H1 (cell line): ENCODE measurements around the gene MAN2A1. TPM values are rescaled to one million over a fixed set of nuclear protein-coding genes. Genes with fewer than 3 reads are reported as not detected.

ENCODE experiments used
- CTCF ChIA-PET: fragments of 300-600 bp; sonication (Branson Sonifier 250); formaldehyde crosslinking; loops from one replicate; lab custom pipeline; 2021; ENCODE audit not compliant: partially characterized antibody; lab: Charles Lee
- POLR2A ChIA-PET: fragments of 300-600 bp; sonication (Branson Sonifier 250); formaldehyde crosslinking; loops from one replicate; lab custom pipeline; 2021; ENCODE audit warnings: inconsistent platforms; ENCODE audit not compliant: partially characterized antibody; lab: Charles Lee
- DNase-seq, 2 experiments: peaks; one replicate each; pipeline versions ENCODE4 v3.0.0 to v3.0.0-alpha.2; 2010 to 2022; ENCODE audit warnings: low spot score in 2 of 2, low read depth in 1 of 2, mixed read lengths in 1 of 2
- FAIRE-seq: peaks from 2 replicates; lab custom pipeline; 2011; peaks lifted over from hg19 to GRCh38; lab: Jason Lieb, UNC
- H2AFZ ChIP-seq: 2 replicates; pipeline ENCODE4 v1.8.1; 2012; ENCODE audit warnings: low read length, inconsistent platforms
- H2AK5ac ChIP-seq: 2 replicates; pipeline ENCODE4 v1.6.1; 2013; ENCODE audit warnings: low read depth, low read length
- H2BK120ac ChIP-seq: replicated peaks from 2 replicates; pipeline ENCODE3; 2013; ENCODE audit warnings: low read depth, low read length, inconsistent platforms
- H2BK12ac ChIP-seq: 2 replicates; pipeline ENCODE4 v1.6.1; 2013; ENCODE audit warnings: low read depth, low read length
- H2BK15ac ChIP-seq: 2 replicates; pipeline ENCODE4 v1.6.1; 2013; ENCODE audit warnings: low read length
- H2BK20ac ChIP-seq: 2 replicates; pipeline ENCODE4 v1.6.1; 2013; ENCODE audit warnings: low read length
- H2BK5ac ChIP-seq: 2 replicates; pipeline ENCODE4 v1.6.1; 2013; ENCODE audit warnings: low read depth, low read length
- H3K14ac ChIP-seq: 2 replicates; pipeline ENCODE4 v1.6.1; 2013; ENCODE audit warnings: inconsistent platforms; ENCODE audit not compliant: insufficient read length
- H3K18ac ChIP-seq: 2 replicates; pipeline ENCODE4 v1.6.1; 2013; ENCODE audit warnings: low read length; ENCODE audit errors: extremely low read depth
- H3K23ac ChIP-seq: 2 replicates; pipeline ENCODE4 v1.6.1; 2013; ENCODE audit warnings: inconsistent platforms; ENCODE audit not compliant: insufficient read length
- H3K23me2 ChIP-seq: 2 replicates; pipeline ENCODE4 v1.6.1; 2013; ENCODE audit warnings: low read depth, low read length
- H3K27ac ChIP-seq: 2 replicates; pipeline ENCODE4 v1.6.1; 2011; ENCODE audit warnings: low read depth, low read length, inconsistent platforms
- H3K27me3 ChIP-seq, 4 experiments: replicated peaks in 1 of 4; 1 replicate in 1 of 4; 2 replicates in 3 of 4; pipeline versions ENCODE4 v1.6.1 to v1.8.1; 2011 to 2013; ENCODE audit warnings: low read length in 3 of 4, mild to moderate bottlenecking in 3 of 4, inconsistent platforms in 2 of 4, mixed read lengths in 2 of 4, moderate library complexity in 1 of 4; ENCODE audit not compliant: control insufficient read depth in 3 of 4, insufficient read depth in 3 of 4; ENCODE audit errors: extremely low read depth in 1 of 4
- H3K36me3 ChIP-seq, 4 experiments: 2 replicates each; pipeline versions ENCODE4 v1.6.1 to v1.8.1; 2011 to 2013; ENCODE audit warnings: mild to moderate bottlenecking in 4 of 4, low read length in 3 of 4, moderate library complexity in 2 of 4, control low read depth in 1 of 4, inconsistent platforms in 1 of 4; ENCODE audit not compliant: insufficient read depth in 4 of 4, control insufficient read depth in 2 of 4
- H3K4ac ChIP-seq: replicated peaks from 2 replicates; pipeline ENCODE3; 2013; ENCODE audit warnings: low read length, low read depth, mixed read lengths, inconsistent platforms; ENCODE audit not compliant: insufficient read length
- H3K4me1 ChIP-seq, 4 experiments: replicated peaks in 1 of 4; 1 replicate in 1 of 4; 2 replicates in 3 of 4; pipeline versions ENCODE4 v1.6.1 to v1.8.1; 2011 to 2013; ENCODE audit warnings: low read length in 3 of 4, inconsistent platforms in 2 of 4, mixed read lengths in 1 of 4; ENCODE audit not compliant: insufficient read depth in 4 of 4, control insufficient read depth in 3 of 4
- H3K4me2 ChIP-seq, 2 experiments: 2 replicates each; pipeline versions ENCODE4 v1.6.1 to v1.8.1; 2011 to 2013; ENCODE audit warnings: low read depth in 2 of 2, low read length in 2 of 2, control low read depth in 1 of 2, inconsistent platforms in 1 of 2, mild to moderate bottlenecking in 1 of 2; ENCODE audit not compliant: insufficient read depth in 1 of 2
- H3K4me3 ChIP-seq, 4 experiments: fragments of 200-600, 300-600 bp in 1 of 4; sonication (generic), shearing (Covaris generic), sonication (Bioruptor Twin) in 1 of 4; 2 replicates each; pipeline versions ENCODE4 v1.5.1 to v1.8.1; 2011 to 2016; ENCODE audit warnings: low read length in 4 of 4, low read depth in 3 of 4, control low read depth in 2 of 4, inconsistent platforms in 2 of 4, mild to moderate bottlenecking in 2 of 4, mixed read lengths in 1 of 4, moderate library complexity in 1 of 4; ENCODE audit not compliant: insufficient read depth in 2 of 4; ENCODE audit errors: extremely low read depth in 1 of 4
- H3K56ac ChIP-seq: replicated peaks from 2 replicates; pipeline ENCODE3; 2013; ENCODE audit warnings: low read depth, mild to moderate bottlenecking, mixed read lengths, low read length, inconsistent platforms; ENCODE audit not compliant: insufficient read length
- H3K79me1 ChIP-seq: 2 replicates; pipeline ENCODE4 v1.6.1; 2013; ENCODE audit warnings: low read depth, low read length, control low read depth
- H3K79me2 ChIP-seq, 2 experiments: 2 replicates each; pipeline versions ENCODE4 v1.6.1 to v1.8.1; 2012 to 2013; ENCODE audit warnings: low read length in 2 of 2, mild to moderate bottlenecking in 2 of 2, inconsistent platforms in 1 of 2; ENCODE audit not compliant: insufficient read depth in 2 of 2, control insufficient read depth in 1 of 2
- H3K9ac ChIP-seq, 4 experiments: replicated peaks in 1 of 4; 1 replicate in 1 of 4; 2 replicates in 3 of 4; pipeline versions ENCODE4 v1.6.1 to v1.8.1; 2011 to 2013; ENCODE audit warnings: low read depth in 3 of 4, low read length in 3 of 4, control low read depth in 2 of 4, mild to moderate bottlenecking in 2 of 4, moderate library complexity in 2 of 4, inconsistent platforms in 1 of 4; ENCODE audit errors: extremely low read depth in 1 of 4
- H3K9me3 ChIP-seq, 2 experiments: 2 replicates each; pipeline versions ENCODE4 v1.6.1 to v1.8.1; 2012 to 2013; ENCODE audit warnings: mild to moderate bottlenecking in 2 of 2, moderate library complexity in 2 of 2, control low read depth in 1 of 2, inconsistent platforms in 1 of 2, low read depth in 1 of 2, low read length in 1 of 2, mixed read lengths in 1 of 2; ENCODE audit not compliant: insufficient read depth in 2 of 2
- H4K20me1 ChIP-seq, 2 experiments: replicated peaks in 1 of 2; 2 replicates each; pipeline versions ENCODE3 to v1.8.1; 2011 to 2013; ENCODE audit warnings: inconsistent platforms in 2 of 2, low read length in 2 of 2, mild to moderate bottlenecking in 1 of 2; ENCODE audit not compliant: insufficient read depth in 2 of 2, control insufficient read depth in 1 of 2
- H4K5ac ChIP-seq: 2 replicates; pipeline ENCODE4 v1.6.1; 2013; ENCODE audit warnings: low read length, low read depth, mixed read lengths, inconsistent platforms; ENCODE audit not compliant: insufficient read length
- H4K8ac ChIP-seq: 2 replicates; pipeline ENCODE4 v1.8.0; 2013; ENCODE audit warnings: mild to moderate bottlenecking, moderate library complexity, low read length, inconsistent platforms; ENCODE audit not compliant: insufficient read depth; ENCODE audit errors: extremely low read depth
- H4K91ac ChIP-seq: replicated peaks from 2 replicates; pipeline ENCODE3; 2013; ENCODE audit warnings: low read length, mixed read lengths, inconsistent platforms; ENCODE audit not compliant: insufficient read length
- ASH2L ChIP-seq: fragments of 200-600, 300-600 bp; sonication (generic); IDR thresholded peaks from one replicate; pipeline ENCODE4 v1.7.1; 2017; ENCODE audit warnings: low read length
- BCL11A ChIP-seq, 2 experiments: IDR thresholded peaks; one replicate each; pipeline ENCODE4 v1.6.1; 2011; ENCODE audit warnings: low read depth in 2 of 2, low read length in 2 of 2, mild to moderate bottlenecking in 2 of 2
- CHD1 ChIP-seq: IDR thresholded peaks from 2 replicates; pipeline ENCODE4 v1.6.1; 2012; ENCODE audit warnings: low read depth, low read length, improper control_type of control experiment
- EP300 ChIP-seq, 2 experiments: IDR thresholded peaks; 1 replicate in 1 of 2; 2 replicates in 1 of 2; pipeline ENCODE4 v1.6.1; 2011 to 2012; ENCODE audit warnings: low read depth in 2 of 2, low read length in 2 of 2, mild to moderate bottlenecking in 2 of 2, borderline replicate concordance in 1 of 2, inconsistent platforms in 1 of 2, moderate library complexity in 1 of 2
- FOSL1 ChIP-seq: IDR thresholded peaks from 2 replicates; pipeline ENCODE4 v1.6.1; 2011; ENCODE audit warnings: mild to moderate bottlenecking, low read depth, low read length, moderate library complexity; ENCODE audit not compliant: insufficient read depth
- GABPA ChIP-seq: IDR thresholded peaks from 2 replicates; pipeline ENCODE4 v1.6.1; 2011; ENCODE audit warnings: mild to moderate bottlenecking, low read length, moderate library complexity, borderline replicate concordance; ENCODE audit not compliant: insufficient read depth
- GTF2F1 ChIP-seq: IDR thresholded peaks from 2 replicates; pipeline ENCODE4 v1.6.1; 2012; ENCODE audit warnings: low read depth, low read length, improper control_type of control experiment, borderline replicate concordance
- POLR2A ChIP-seq, 2 experiments: IDR thresholded peaks; 1 replicate in 1 of 2; 2 replicates in 1 of 2; pipeline ENCODE4 v1.6.1; 2011; ENCODE audit warnings: low read depth in 2 of 2, low read length in 2 of 2, mild to moderate bottlenecking in 2 of 2; ENCODE audit errors: control extremely low read depth in 1 of 2
- POU5F1 ChIP-seq: IDR thresholded peaks from 2 replicates; pipeline ENCODE4 v1.6.1; 2011; ENCODE audit warnings: low read depth, mild to moderate bottlenecking, low read length, moderate library complexity
- RBBP5 ChIP-seq: IDR thresholded peaks from 2 replicates; pipeline ENCODE4 v1.7.1; 2012; ENCODE audit warnings: low read depth, mild to moderate bottlenecking, inconsistent platforms, low read length, moderate library complexity, borderline replicate concordance
- SIX5 ChIP-seq: IDR thresholded peaks from 2 replicates; pipeline ENCODE4 v1.6.1; 2011; ENCODE audit warnings: mild to moderate bottlenecking, low read depth, low read length
- SP4 ChIP-seq: IDR thresholded peaks from 2 replicates; pipeline ENCODE4 v1.6.1; 2012; ENCODE audit warnings: low read length, inconsistent platforms
- TCF12 ChIP-seq: IDR thresholded peaks from 2 replicates; pipeline ENCODE4 v1.6.1; 2011; ENCODE audit warnings: low read depth, mild to moderate bottlenecking, low read length
- polyA plus RNA-seq, 7 experiments: library from polyadenylated mRNA; depleted of rRNA in 3 of 7; stranded (reverse) in 5 of 7; unstranded in 2 of 7; fragments of >200 nt in 5 of 7; fragments of 200-250 nt in 2 of 7; gene quantifications; 1 replicate in 5 of 7; 2 replicates in 1 of 7; 4 replicates in 1 of 7; pipeline versions ENCODE4 v1.2.1 to v1.2.3, GENCODE V29; 2011 to 2013; ENCODE audit warnings: missing spikeins in 2 of 7, mixed read lengths in 2 of 7
- total RNA-seq: library from RNA; stranded (reverse); fragmentation: NEBNext Ultra II Directional; extraction: Animal tissue kit (Norgen Biotek cat#: 25700); gene quantifications from 2 replicates; pipeline ENCODE4 v1.2.1, GENCODE V29; 2021

MAN2A1 gene
- total and polyA plus RNA-seq, 2 of the 8 experiments (the other 6 are each of a cell fraction or from before 2014, with no cell fraction given), result 29.1 to 102 TPM

- TF ChIP-seq FOSL1, result no peak
These were observed 67.8 kb downstream of the MAN2A1 start (continued) for GRCh38 chr5:109757490-109757889.

GRCh38 chr5:109759306-109759705 is 69.6 kb downstream of the MAN2A1 start:
- peaks cover 4 to 59% of the 10 kb centered on the region in 2 experiments; a peak in 2 of 4 replicates for H3K79me2 ChIP-seq
- H2BK120ac ChIP-seq, result no peak overlapping the region
- no peak overlapping the region for H3K14ac ChIP-seq
- DNase-seq, result no peak
- H2BK20ac ChIP-seq, result no peak overlapping the region
- no peak for FAIRE-seq
- no peaks in the 10 kb centered on the region for H3K79me1 ChIP-seq
- no peak overlapping the region for H3K56ac ChIP-seq
- CTCF ChIA-PET, result no interaction called here
- H4K8ac ChIP-seq, result no peak overlapping the region
- H4K20me1 ChIP-seq, result no peaks in the 10 kb centered on the region
- peaks cover 3 to 22% (median 12%) of the 10 kb centered on the region in 4 experiments; a peak in 6 of 8 replicates for H3K36me3 ChIP-seq
- no peak overlapping the region for H3K4ac ChIP-seq
- no peak overlapping the region for H2BK15ac ChIP-seq
- H3K27ac ChIP-seq, result no peak overlapping the region
- H3K4me1 ChIP-seq, result no peaks in the 10 kb centered on the region
- H4K5ac ChIP-seq, result no peak overlapping the region
- no peak overlapping the region for H3K9ac ChIP-seq
- no peaks in the 10 kb centered on the region for H3K9me3 ChIP-seq
- no peak overlapping the region for H4K91ac ChIP-seq
- no peaks in the 10 kb centered on the region for H3K27me3 ChIP-seq
- no peak overlapping the region for H2BK12ac ChIP-seq
- no peaks in the 10 kb centered on the region for H3K23me2 ChIP-seq
- no peak overlapping the region for H3K23ac ChIP-seq
- no peak overlapping the region for H3K4me2 ChIP-seq
- no peak overlapping the region for H2AFZ ChIP-seq
- H2AK5ac ChIP-seq, result no peak overlapping the region
- no peak overlapping the region for H3K18ac ChIP-seq
- no peak overlapping the region for H3K4me3 ChIP-seq
- H2BK5ac ChIP-seq, result no peak overlapping the region
- POLR2A ChIA-PET, result no interaction called here
- TF ChIP-seq BCL11A (IDR thresholded peaks at IDR 0.05; ENCODE audit: low read depth in 2 of 2, low read length in 2 of 2) (no peak), ASH2L (no peak), SP4 (no peak), TCF12 (no peak), GTF2F1 (no peak), RBBP5 (no peak), EP300 (IDR thresholded peaks at IDR 0.05; ENCODE audit: borderline replicate concordance in 1 of 2, low read depth in 2 of 2, low read length in 2 of 2) (no peak), POU5F1 (no peak), SIX5 (no peak), POLR2A (IDR thresholded peaks at IDR 0.05; ENCODE audit: control extremely low read depth in 1 of 2, low read depth in 2 of 2, low read length in 2 of 2) (no peak), GABPA (no peak), CHD1 (no peak)
